ENCODE data around the gene ALDH1A2.

- TF ChIP-seq SUZ12 (IDR thresholded peaks at IDR 0.05; ENCODE audit: extremely low read depth, insufficient read depth, insufficient read length) (no peak), YY1 (IDR thresholded peaks at IDR 0.05; ENCODE audit: insufficient read depth, insufficient read length) (no peak), ZNF274 (IDR thresholded peaks at IDR 0.05; ENCODE audit: low read depth, low read length) (no peak)
Observed at GRCh38 chr15:58062175-58062574, 3.3 kb downstream of the ALDH1A2 start.
